A549 (cell line): ENCODE results near the gene PLEKHF1. TPM values are rescaled to one million over a fixed set of nuclear protein-coding genes. Genes with fewer than 3 reads are reported as not detected.

Source experiments
- ATAC-seq, 2 experiments: fragments of 200-7000 bp in 1 of 2; fragments of >200 bp in 1 of 2; cut with Nextera tagmentation in 1 of 2; cut with Tn5 transposase in 1 of 2; 3 replicates each; pipeline versions ENCODE4 v1.8.0 to v1.9.1; 2018 to 2020; ENCODE audit warnings: mild to moderate bottlenecking in 1 of 2, moderate library complexity in 1 of 2
- CTCF ChIA-PET: fragments of 300-600 bp; sonication (Branson Sonifier 250); formaldehyde crosslinking; extraction: SDS; loops from one replicate; lab custom pipeline; 2021; ENCODE audit warnings: antibody characterized with exemption, inconsistent platforms; lab: Yijun Ruan, JAX
- POLR2A ChIA-PET: fragments of 350-600 bp; formaldehyde crosslinking; extraction: SDS; loops from one replicate; lab custom pipeline; 2021; ENCODE audit warnings: antibody characterized with exemption, inconsistent platforms; lab: Yijun Ruan, JAX
- DNase-seq, 2 experiments: peaks; one replicate each; pipeline versions ENCODE4 v3.0.0 to v3.0.0-alpha.2; 2011 to 2016; ENCODE audit warnings: low read depth in 1 of 2, low spot score in 1 of 2
- FAIRE-seq: peaks from 2 replicates; lab custom pipeline; 2011; peaks lifted over from hg19 to GRCh38; lab: Jason Lieb, UNC
- H3K27ac ChIP-seq, 2 experiments: fragments of >200 bp; sonication (Bioruptor Twin); formaldehyde crosslinking; 3 replicates each; pipeline ENCODE4 v1.5.1; 2016 to 2017
- H3K4me1 ChIP-seq: fragments of >200 bp; sonication (Bioruptor Twin); formaldehyde crosslinking; 3 replicates; pipeline ENCODE4 v1.6.1; 2016
- H3K4me2 ChIP-seq: fragments of >200 bp; sonication (Bioruptor Twin); formaldehyde crosslinking; 3 replicates; pipeline ENCODE4 v1.6.1; 2016
- H3K4me3 ChIP-seq: fragments of >200 bp; sonication (Bioruptor Twin); formaldehyde crosslinking; 3 replicates; pipeline ENCODE4 v1.5.1; 2016
- H3K9me3 ChIP-seq: fragments of >200 bp; sonication (Bioruptor Twin); formaldehyde crosslinking; 3 replicates; pipeline ENCODE4 v1.6.1; 2016
- CBX2 ChIP-seq: fragments of 200-600 bp; sonication (generic); IDR thresholded peaks from 2 replicates; pipeline ENCODE4 v1.6.1; 2016; ENCODE audit warnings: low read depth, mild to moderate bottlenecking, borderline replicate concordance
- CBX8 ChIP-seq: fragments of 200-600 bp; sonication (generic); IDR thresholded peaks from 2 replicates; pipeline ENCODE4 v1.6.1; 2016
- CEBPB ChIP-seq, 2 experiments: fragments of >200 bp in 1 of 2; sonication (Bioruptor Twin) in 1 of 2; formaldehyde crosslinking in 1 of 2; IDR thresholded peaks; 2 replicates each; pipeline ENCODE4 v1.6.1; 2012 to 2016
- CTCF ChIP-seq: fragments of >200 bp; sonication (Bioruptor Twin); formaldehyde crosslinking; IDR thresholded peaks from 3 replicates; pipeline ENCODE4 v1.5.1; 2016
- EHF ChIP-seq: fragments of 250-450 bp; sonication (Bioruptor Pico); IDR thresholded peaks from 2 replicates; pipeline ENCODE4 v1.5.0; 2020; ENCODE audit warnings: mild to moderate bottlenecking
- ELK1 ChIP-seq: fragments of 150-350 bp; IDR thresholded peaks from 2 replicates; pipeline ENCODE4 v1.6.1; 2014; ENCODE audit warnings: low read depth, mild to moderate bottlenecking, low read length
- ESRRA ChIP-seq: fragments of 150-350 bp; IDR thresholded peaks from 2 replicates; pipeline ENCODE4 v1.6.1; 2014; ENCODE audit warnings: mild to moderate bottlenecking, low read length, borderline replicate concordance
- FOSL2 ChIP-seq, 2 experiments: fragments of 450-650 bp in 1 of 2; fragments of >200 bp in 1 of 2; sonication (Bioruptor Twin) in 1 of 2; formaldehyde crosslinking; IDR thresholded peaks; 2 replicates each; pipeline versions ENCODE4 v1.5.0 to v1.6.1; 2016 to 2020; ENCODE audit warnings: mild to moderate bottlenecking in 1 of 2, moderate library complexity in 1 of 2
- FOXS1 ChIP-seq: fragments of 250-450 bp; sonication (Bioruptor Pico); IDR thresholded peaks from 2 replicates; pipeline ENCODE4 v1.5.0; 2020; ENCODE audit warnings: mild to moderate bottlenecking, moderate library complexity
- GATA3 ChIP-seq: IDR thresholded peaks from 2 replicates; pipeline ENCODE4 v1.6.1; 2012; ENCODE audit warnings: borderline replicate concordance
- HEYL ChIP-seq: fragments of 250-450 bp; sonication (Bioruptor Pico); IDR thresholded peaks from 2 replicates; pipeline ENCODE4 v1.8.0; 2021; ENCODE audit warnings: mild to moderate bottlenecking, moderate library complexity
- HOXB13 ChIP-seq: fragments of 250-450 bp; sonication (Bioruptor Pico); IDR thresholded peaks from 2 replicates; pipeline ENCODE4 v1.5.0; 2020; ENCODE audit warnings: low read depth, mild to moderate bottlenecking, moderate library complexity
- HOXB5 ChIP-seq: fragments of 250-450 bp; sonication (Bioruptor Pico); IDR thresholded peaks from 2 replicates; pipeline ENCODE4 v1.5.0; 2020; ENCODE audit warnings: mild to moderate bottlenecking, moderate library complexity
- MAFK ChIP-seq: fragments of 450-650 bp; IDR thresholded peaks from 2 replicates; pipeline ENCODE4 v1.6.1; 2014; ENCODE audit not compliant: partially characterized antibody
- MYC ChIP-seq: IDR thresholded peaks from 2 replicates; pipeline ENCODE4 v1.6.1; 2012; ENCODE audit warnings: mild to moderate bottlenecking, inconsistent platforms, low read length, improper control_type of control experiment, borderline replicate concordance
- NFE2L2 ChIP-seq: fragments of 150-350 bp; conservative IDR thresholded peaks from 2 replicates; pipeline ENCODE4 v1.6.1; 2014; ENCODE audit warnings: low read length
- NPAS2 ChIP-seq: fragments of 250-450 bp; sonication (Bioruptor Pico); IDR thresholded peaks from 2 replicates; pipeline ENCODE4 v1.8.0; 2022; ENCODE audit warnings: mild to moderate bottlenecking, moderate library complexity, borderline replicate concordance
- NR3C1 ChIP-seq: fragments of >200 bp; sonication (Bioruptor Twin); formaldehyde crosslinking; IDR thresholded peaks from 3 replicates; pipeline ENCODE4 v1.6.1; 2017
- PHF8 ChIP-seq: fragments of 200-600 bp; sonication (generic); IDR thresholded peaks from 2 replicates; pipeline ENCODE4 v1.6.1; 2016; ENCODE audit warnings: low read depth, mild to moderate bottlenecking, antibody characterized with exemption, moderate library complexity, borderline replicate concordance
- POLR2AphosphoS2 ChIP-seq: conservative IDR thresholded peaks from 2 replicates; pipeline ENCODE4 v1.6.1; 2012; ENCODE audit warnings: low read length, improper control_type of control experiment, inconsistent platforms
- RARB ChIP-seq: fragments of 250-450 bp; sonication (Bioruptor Pico); IDR thresholded peaks from 2 replicates; pipeline ENCODE4 v1.8.0; 2021; ENCODE audit warnings: mild to moderate bottlenecking, moderate library complexity
- RNF2 ChIP-seq: fragments of 200-600 bp; sonication (generic); IDR thresholded peaks from 2 replicates; pipeline ENCODE4 v1.6.1; 2016; ENCODE audit warnings: low read depth, mild to moderate bottlenecking, antibody characterized with exemption, moderate library complexity, borderline replicate concordance
- USF2 ChIP-seq: fragments of 450-650 bp; IDR thresholded peaks from 2 replicates; pipeline ENCODE4 v1.6.1; 2014; ENCODE audit warnings: antibody characterized with exemption
- ZC3H11A ChIP-seq: fragments of 450-650 bp; IDR thresholded peaks from 2 replicates; pipeline ENCODE4 v1.6.1; 2014; ENCODE audit warnings: antibody characterized with exemption, mild to moderate bottlenecking
- ZFP36 ChIP-seq: fragments of 450-650 bp; IDR thresholded peaks from 2 replicates; pipeline ENCODE4 v1.6.1; 2014; ENCODE audit warnings: borderline replicate concordance; ENCODE audit not compliant: partially characterized antibody
- WGBS: methylation state at CpG from one replicate; pipeline ENCODE4 v1.1.6; 2017; ENCODE audit errors: missing lambda C conversion rate; 5-methylcytosine and 5-hydroxymethylcytosine counted together
- polyA plus RNA-seq, 4 experiments: library from polyadenylated mRNA; depleted of rRNA in 3 of 4; stranded (reverse); fragments of >200 nt; fragmentation: RNase III in 1 of 4; extraction: RNeasy Plus Mini Kit Qiagen cat#74134 plus additional on column Dnase treatment in 1 of 4; gene quantifications; 2 replicates in 3 of 4; 3 replicates in 1 of 4; pipeline ENCODE4 v1.2.3, GENCODE V29; 2011 to 2017

Gene PLEKHF1
- polyA plus RNA-seq, 2 of the 4 experiments (the other 2 are of a cell fraction) = 2.1 to 4.1 TPM

GRCh38 chr19:29631450-29631849 lies 33.8 kb upstream of the PLEKHF1 start:
- DNase-seq = no peak
- TF ChIP-seq RARB (CRISPR knock-in tag) = no peak
- TF ChIP-seq EHF (CRISPR knock-in tag) = no peak
- H3K27ac ChIP-seq = no peak overlapping the region
- H3K4me1 ChIP-seq = no peaks in the 10 kb centered on the region
- POLR2A ChIA-PET = interaction anchor here (1.0 kb wide), 1 partner anchor 25 kb away, joined by 4 read pairs; the partner anchor contains the start of gene POP4
- FAIRE-seq = no peak
- H3K4me3 ChIP-seq = no peak overlapping the region
- ATAC-seq = no peak
- H3K4me2 ChIP-seq = no peak overlapping the region
- 61% methylated on average over 3 of the region's 3 CpGs for WGBS
- CTCF ChIA-PET = interaction anchor here (1.3 to 15.9 kb wide), 3 partner anchors 10 to 85 kb away, joined by 8 to 282 read pairs (median 8); partner anchors contain the start of gene POP4
- no peaks in the 10 kb centered on the region for H3K9me3 ChIP-seq

GRCh38 chr19:29634002-29634401 lies 31.3 kb upstream of the PLEKHF1 start:
- no peak for FAIRE-seq
- ATAC-seq = no peak
- Histone ChIP-seq H3K4me1 (no peaks in the 10 kb centered on the region), H3K4me3 (no peak overlapping the region), H3K27ac (no peak overlapping the region), H3K9me3 (no peaks in the 10 kb centered on the region), H3K4me2 (no peak overlapping the region)
- CTCF ChIA-PET = interaction anchor here (0.9 to 1.8 kb wide), 4 partner anchors 8 to 82 kb away, joined by 3 to 7 read pairs (median 4); no protein-coding TSS in a partner anchor
- WGBS = 2% methylated on average over 2 of the region's 2 CpGs
- no peak for DNase-seq
- TF ChIP-seq NFE2L2 = no peak
- TF ChIP-seq ZC3H11A = no peak
- no peak for TF ChIP-seq ELK1
- no peak for TF ChIP-seq MYC
- no peak for TF ChIP-seq FOSL2 (IDR thresholded peaks at IDR 0.05)
- no peak for TF ChIP-seq FOSL2 (CRISPR knock-in tag; IDR thresholded peaks at IDR 0.05)
- no peak for TF ChIP-seq ESRRA
- TF ChIP-seq HEYL (CRISPR knock-in tag) = no peak
- TF ChIP-seq POLR2AphosphoS2 = no peak
- TF ChIP-seq PHF8 = no peak
- no peak for TF ChIP-seq CEBPB (IDR thresholded peaks at IDR 0.05)
- TF ChIP-seq ZFP36 = no peak
- no peak for TF ChIP-seq HOXB5 (CRISPR knock-in tag)
- no peak for TF ChIP-seq NR3C1
- TF ChIP-seq FOXS1 = no peak
- TF ChIP-seq RNF2 = no peak
- no peak for TF ChIP-seq CBX2
- no peak for TF ChIP-seq CBX8
- TF ChIP-seq MAFK = no peak
- no peak for TF ChIP-seq NPAS2 (CRISPR knock-in tag)
- no peak for TF ChIP-seq GATA3
- POLR2A ChIA-PET = no interaction called here

- no peak for FAIRE-seq
- 17% methylated on average over 6 of the region's 6 CpGs for WGBS
- CTCF ChIA-PET = interaction anchor here (0.9 to 1.8 kb wide), 9 partner anchors 9 to 191 kb away, joined by 3 to 9 read pairs (median 4); no protein-coding TSS in a partner anchor
- H3K4me1 ChIP-seq = no peaks in the 10 kb centered on the region
- no peak for TF ChIP-seq USF2
- no peak for TF ChIP-seq CTCF
- TF ChIP-seq HOXB13 (CRISPR knock-in tag) = no peak
- TF ChIP-seq, all 56 proteins: peak for 0
- Histone ChIP-seq H3K9me3 (no peaks in the 10 kb centered on the region), H3K4me2 (no peak overlapping the region), H3K27ac (no peak overlapping the region), H3K4me3 (no peak overlapping the region)
- no peak for ATAC-seq
- DNase-seq = no peak
- POLR2A ChIA-PET = no interaction called here
Measured at GRCh38 chr19:29634423-29635130, 30.7 kb upstream of the PLEKHF1 start.
